GM15510 (cell line): Measurements from ENCODE around the gene NPBWR2.

Experiments
- POLR2A ChIP-seq: IDR thresholded peaks from 3 replicates; pipeline ENCODE4 v1.6.1; 2011; ENCODE audit warnings: borderline replicate concordance; ENCODE audit not compliant: insufficient read length; ENCODE audit errors: extremely low read depth

Gene NPBWR2

DNA sequence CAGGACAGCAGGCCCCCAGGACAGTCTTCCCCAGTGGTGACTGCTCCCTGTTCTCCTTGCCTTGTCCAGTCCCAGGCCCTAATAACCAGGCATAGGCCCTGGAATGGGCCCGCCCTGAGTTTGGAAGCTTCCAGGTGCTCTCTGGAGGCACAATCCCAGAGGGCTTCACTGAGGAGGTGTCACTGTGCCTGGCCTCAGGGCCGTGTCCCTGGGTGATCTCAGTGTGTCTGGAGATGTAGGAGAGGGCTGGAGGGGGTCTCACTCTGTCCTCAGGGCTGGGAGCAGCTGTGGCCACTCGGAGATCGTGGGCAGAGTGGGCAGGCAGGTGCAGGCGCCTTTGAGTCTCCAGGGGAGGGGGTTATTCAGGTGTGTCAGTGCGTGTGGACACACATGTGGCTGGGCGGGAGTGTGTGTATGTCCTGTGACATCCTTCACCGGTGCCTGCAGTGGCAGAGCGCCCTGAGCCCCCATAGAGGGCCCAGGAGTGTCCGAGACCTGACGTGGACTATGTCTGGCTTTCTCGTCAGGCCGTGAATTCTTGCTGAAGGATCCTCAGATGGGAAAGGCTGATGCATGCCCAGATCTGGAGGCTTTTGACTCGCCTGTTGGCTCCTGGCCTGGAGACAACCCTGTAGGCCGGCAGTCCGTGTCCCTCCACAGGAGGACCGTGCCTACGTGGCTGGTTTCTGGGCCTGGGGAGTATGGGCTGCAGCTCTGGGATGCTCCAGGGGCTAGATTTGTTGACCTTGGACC is 5.5 kb upstream of the NPBWR2 start:
- no peak for TF ChIP-seq POLR2A

DNA sequence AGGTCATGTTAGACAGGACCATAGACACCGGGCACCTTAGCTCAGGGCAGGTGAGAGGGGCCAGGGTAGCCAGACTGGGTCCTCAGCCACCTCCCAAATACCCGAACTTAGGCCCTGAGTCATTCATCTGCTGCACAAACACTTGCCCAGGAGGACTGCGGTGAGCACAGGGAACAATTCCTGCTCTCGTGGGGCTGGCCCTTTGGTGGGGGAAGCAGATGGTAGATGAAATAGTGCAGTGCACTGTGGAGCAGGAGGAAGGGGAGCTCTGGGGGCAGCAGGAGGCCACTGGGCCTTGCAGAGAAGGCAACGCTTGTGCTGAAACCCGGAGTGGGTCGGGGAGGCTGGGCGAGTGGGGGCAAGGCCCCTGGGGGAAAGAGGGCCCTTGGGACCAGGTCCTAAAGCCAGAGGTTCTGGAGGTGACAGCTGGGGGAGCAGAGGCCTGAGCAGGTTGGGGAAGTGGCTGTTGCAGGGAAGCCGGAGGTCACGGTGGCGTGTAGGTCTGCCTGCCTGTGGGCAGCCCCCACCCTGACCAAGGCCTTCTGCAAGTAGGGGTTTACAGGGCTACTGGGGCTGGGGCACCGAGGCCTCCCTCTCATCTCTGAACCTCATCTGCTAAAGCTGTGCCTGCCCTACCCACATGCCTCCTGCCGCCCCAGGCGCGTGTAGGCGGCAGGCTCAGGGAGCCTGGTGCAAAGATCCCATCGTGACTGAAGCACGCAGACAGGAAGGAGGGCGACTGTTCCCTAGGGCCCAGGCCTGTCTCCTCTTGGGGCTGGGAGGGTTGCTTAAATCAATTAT is 4.7 kb upstream of the NPBWR2 start:
- TF ChIP-seq POLR2A, result no peak

DNA sequence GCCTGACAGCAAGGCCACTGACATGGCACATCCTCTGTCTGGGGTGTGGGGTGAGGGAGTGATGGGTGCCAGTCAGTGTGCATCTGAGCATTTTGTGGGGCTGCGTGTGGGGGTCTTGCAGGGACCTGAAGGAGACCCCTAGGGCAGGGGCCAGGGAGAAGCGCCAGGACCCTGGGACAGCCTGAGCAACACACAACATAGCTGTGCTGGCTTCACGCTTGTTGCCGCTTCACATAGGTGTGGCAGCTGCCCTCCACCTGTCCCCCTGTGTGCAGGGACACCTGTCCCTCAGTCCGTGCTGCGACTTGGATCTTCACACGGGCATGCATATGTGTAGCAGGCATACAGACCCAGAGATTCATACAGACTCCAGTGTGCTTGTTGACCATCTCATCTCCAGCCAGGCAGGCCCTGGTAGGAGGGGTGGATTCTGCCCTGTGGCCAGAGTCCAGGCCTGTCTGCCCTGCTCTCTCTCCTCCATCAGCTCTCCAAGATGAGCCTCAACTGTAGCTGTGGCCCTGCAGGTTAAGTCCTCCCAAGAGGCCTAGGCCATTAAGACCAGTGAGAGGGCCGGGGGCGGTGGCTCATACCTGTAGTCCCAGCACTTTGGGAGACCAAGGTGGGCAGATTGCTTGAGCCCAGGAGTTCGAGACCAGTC is 3.2 kb upstream of the NPBWR2 start:
- TF ChIP-seq POLR2A, result no peak

DNA sequence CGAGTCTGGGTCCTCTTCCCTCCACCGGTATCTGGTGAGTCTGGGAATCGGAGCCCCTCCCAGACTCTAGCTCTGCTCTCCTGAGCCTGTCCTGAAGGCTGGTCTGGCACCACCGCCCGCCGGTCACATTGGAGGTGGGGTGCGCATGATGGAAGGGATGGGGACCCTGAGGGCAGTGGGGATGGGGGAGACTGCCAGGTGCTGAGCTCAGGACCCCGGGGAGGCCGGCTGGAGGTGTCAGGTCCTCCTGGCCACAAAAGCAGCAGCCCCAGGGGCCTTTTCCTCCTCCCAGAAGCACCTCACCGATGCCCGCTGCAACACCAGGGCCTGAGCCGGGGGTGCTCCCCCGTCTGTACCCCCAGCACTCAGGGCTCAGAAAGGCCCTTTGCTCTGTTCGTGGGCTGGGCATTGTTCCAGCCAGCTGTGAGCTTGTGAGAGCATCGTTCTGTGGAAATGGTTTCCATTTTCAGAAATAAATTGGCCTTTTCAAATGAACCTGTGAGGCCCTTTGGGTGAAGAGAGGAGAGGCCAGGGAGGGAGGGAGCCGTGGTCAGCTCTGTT is 2.5 kb upstream of the NPBWR2 start:
- TF ChIP-seq POLR2A, result no peak

DNA sequence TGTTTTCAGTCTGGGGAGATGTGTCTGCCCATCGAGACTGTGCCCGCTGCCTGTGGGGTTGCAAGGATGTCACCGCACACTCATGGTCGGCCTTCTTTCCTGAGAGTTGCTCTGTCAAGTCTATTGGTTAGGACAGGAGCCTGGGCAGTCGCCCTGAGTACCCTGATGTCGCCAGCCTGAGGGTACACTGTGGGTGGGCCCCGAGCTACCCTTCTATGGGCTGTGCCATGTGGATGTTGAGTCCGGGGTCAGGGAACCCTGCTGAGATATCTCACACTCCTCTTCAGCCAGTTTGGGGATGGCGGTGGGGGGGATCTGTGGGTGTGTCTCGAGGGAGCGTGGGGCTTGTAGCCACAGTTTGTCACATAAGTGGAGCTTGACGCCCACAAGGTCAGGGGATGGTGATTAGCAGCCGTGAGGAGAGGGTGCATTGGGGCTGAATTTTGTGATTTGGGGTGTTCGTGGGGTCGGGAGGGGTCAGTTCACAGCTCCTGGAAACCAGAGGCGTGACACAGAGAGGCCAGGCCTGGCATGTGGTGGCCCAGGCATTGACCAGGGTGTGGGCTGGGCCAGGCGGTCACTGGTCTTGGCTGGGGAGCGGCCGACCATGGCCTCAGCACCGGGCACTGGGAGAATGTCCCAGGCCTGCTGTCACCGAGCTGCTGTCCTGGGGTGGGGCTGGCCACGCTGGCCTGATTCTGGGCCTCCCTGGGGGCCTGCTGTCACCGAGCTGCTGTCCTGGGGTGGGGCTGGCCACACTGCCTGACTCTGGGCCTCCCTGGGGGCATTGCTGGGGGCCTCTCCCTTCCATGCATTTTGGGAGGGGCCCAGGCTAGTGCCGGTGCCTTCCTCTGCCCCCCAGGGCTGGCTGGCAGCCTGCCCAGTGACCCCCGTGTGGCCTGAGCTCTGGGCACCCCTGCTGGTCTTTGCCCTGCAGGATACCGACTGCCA is 1.6 kb upstream of the NPBWR2 start:
- TF ChIP-seq POLR2A, result no peak

DNA sequence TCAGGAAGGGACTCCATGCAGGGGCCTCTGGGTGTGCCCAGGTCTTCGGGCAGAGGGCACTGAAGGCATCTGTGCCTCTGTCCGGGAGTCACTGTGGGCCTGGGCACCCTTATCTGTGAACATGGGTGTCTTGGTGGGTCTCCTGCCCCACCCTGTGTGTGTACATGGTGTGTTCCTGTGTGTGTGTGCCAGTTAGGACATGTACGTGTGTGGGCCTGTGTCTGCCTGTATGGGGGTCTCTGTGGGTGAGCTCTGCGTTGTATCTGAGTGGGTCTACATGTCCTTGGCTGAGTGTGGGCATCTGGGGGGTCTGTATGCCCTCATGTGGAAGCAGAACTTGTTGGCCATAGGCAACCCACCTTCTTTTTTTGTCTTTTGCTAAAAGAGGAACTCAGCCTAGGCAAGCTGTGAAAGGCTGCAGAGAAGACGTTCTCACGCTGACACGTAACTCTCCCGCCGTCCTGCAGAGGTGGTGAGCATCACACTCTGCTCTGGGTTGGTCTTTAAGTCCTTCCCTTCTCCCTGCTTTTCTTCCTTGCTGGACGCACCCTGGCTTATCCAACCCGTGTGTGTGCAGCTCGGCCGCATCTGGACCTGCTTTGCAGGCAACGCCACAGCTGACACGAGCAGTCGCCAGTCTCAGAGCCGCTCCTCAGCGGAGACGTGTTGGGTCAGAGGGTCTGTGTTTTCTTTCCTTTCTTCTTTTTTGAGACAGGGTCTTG is 532 bp upstream of the NPBWR2 start:
- no peak for TF ChIP-seq POLR2A

DNA sequence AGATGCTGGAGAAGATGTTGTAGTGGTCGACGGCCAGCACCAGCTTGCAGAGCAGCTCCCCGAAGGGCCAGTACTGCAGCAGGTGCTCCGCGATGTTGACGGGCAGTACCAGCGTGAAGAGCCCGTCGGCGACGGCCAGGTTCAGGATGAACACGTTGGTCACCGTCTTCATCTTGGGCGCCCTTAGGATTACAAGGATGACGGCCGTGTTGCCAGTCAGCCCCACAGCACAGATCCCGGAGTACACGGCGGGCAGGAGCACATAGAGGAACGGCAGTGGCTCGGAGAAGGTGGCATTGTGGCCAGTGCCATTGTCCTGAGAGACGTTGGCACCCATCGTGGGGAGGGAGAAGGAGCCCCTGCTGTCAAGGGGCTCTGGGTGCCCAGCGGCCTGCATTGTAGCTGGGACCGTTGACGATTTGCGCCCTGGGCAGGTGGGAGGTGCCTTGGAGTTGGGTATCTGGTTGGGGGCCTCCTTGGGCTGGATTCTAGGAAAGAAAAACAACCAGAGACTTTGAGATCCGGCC is 867 bp downstream of the NPBWR2 start:
- no peak for TF ChIP-seq POLR2A

DNA sequence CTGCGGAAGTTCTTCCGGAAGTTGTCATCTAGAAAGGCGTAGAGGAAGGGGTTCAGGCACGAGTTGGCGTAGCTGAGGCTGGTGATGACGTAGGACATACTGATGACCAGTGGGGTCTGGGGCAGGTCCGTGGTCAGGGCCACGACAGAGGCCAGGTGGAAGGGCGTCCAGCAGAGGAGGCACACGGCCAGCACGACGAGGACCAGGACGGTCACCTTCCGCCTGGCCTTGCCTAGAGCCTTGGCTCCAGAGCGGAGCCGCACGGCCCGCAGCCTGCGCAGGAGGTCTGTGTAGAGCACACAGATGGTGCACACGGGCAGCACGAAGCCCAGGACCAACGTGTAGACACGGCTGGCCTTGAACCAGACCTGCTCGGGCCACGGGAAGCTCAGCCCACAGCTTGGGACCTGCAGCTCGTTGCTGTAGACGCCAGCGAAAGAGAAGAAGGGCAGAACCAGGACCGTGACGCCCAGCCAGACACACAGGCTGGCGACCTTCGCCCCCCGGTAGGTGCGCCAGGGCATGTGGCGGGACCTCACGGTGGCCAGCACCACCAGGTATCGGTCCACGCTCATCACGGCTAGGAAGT is 1.4 kb downstream of the NPBWR2 start:
- no peak for TF ChIP-seq POLR2A

DNA sequence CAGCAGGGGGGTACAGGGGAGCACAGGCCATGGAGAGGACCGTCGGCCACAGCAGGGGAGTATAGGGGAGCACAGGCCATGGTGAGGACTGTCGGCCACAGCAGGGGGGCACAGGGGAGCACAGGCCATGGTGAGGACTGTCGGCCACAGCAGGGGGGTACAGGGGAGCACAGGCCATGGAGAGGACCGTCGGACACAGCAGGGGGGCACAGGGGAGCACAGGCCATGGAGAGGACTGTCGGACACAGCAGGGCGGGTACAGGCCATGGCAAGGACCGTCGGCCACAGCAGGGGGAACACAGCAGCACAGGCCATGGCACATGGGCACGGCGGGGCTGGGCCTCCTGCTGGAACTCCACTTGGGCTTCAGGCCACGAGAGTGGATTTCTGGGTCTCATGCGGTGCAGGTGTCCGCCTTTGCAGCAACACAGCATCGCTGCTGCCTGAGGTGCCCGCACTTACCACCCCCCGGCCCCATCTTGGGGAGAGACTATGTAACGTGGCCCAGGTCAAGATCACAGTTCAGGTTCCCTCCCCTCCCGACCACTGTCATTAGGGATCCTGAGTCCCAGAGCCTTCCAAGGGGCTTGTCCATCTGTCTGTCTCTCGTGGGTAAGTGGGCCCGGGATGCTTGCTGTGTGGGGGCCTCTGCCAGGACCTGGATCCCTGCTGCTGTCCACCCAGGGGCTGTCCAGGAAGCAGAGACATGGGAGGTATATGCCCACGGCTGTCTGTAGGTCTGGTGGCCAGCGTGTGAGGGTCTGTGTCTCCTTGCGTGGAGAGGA is 2.5 kb downstream of the NPBWR2 start:
- no peak for TF ChIP-seq POLR2A

DNA sequence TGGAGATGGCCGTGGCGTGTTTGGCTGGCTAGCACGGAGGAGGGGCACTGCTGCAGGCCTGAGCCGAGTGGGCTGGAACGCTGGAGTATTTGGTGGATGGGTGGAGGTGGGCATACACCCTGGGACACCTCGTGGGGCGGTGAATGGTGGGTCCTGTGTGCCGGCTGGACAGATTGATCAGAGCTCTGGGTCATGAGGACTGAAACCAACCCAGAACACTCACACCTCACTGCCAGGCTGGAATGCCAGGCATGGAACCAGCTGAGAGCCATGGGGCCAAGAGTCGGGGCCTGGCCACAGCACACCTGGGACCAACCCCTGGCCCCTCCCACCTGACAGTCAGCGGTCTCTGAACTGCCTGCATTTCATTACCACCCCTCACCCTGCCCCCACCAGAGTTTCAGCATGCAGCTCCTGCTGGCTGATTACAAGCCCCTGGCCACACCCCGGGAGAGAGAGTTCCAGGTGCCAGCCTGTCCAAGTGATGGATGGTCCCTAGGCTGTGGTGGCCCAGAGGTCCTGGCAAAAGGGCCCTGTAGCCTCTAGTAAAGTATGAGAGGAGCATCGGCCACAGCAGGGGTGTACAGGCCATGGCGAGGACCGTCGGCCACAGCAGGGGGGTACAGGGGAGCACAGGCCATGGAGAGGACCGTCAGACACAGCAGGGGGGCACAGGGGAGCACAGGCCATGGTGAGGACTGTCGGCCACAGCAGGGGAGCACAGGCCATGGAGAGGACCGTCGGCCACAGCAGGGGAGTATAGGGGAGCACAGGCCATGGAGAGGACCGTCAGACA is 3.3 kb downstream of the NPBWR2 start:
- no peak for TF ChIP-seq POLR2A

DNA sequence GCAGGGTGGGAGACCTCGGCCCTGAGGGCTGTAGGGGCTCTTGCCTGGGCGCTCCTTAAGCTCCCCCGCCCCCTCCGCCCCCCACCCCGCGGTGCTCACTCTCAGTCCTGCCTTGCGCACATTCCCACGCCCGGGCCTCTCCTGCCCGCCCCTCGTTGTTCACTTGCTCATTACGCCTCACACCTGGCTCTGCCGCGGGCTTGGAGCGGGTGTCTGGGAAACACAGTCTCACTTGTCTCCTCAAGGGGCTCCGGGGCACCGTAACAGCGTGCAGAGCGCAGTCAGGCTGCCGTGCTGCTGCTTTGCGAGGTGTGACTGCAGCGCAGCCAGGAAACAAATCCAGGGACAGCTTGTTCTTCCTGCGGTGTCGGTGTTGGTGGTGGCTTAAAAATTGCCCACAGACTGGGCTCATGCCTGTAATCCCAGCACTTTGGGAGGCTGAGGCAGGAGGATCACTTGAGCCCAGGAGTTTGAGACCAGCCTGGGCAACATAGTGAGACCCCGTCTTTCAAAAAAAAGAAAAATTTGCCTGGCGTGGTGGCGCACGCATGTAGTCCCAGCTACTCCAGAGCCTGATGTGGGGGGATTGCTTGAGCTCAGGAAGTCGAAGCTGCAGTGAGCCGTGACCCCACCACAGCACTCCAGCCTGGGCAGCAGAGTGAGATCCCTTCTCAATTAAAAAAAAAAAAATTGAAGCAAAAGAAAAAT is 4.6 kb downstream of the NPBWR2 start:
- no peak for TF ChIP-seq POLR2A
